ENCODE measurements around the gene NDUFC2. TPM values are rescaled to one million over a fixed set of nuclear protein-coding genes. Genes with fewer than 3 reads are reported as not detected.

The NDUFC2 gene
- total and polyA plus RNA-seq, 2 donors (not counting 1 experiment from before 2014, with no cell fraction given) = 49.0 to 65.0 TPM

DNA sequence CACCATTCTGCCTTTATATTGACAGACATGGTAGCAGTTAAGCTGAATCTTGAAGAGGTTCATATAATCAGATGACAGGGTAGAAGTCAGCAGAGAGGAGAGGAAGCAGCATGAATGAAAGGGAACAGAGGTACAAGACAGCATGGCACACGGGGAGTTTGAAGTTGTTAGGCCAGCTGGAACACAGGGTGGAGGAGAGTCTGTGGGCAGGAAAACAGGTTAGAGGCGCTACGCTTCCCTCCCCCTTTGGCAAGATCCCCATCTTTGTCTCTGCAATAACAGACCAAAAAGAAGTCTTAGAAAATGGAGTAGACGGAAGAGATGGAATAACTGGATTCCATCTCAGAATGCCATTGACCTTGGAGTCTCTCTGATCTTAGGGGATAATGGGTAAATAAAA, 20.0 kb upstream of the NDUFC2 start:
- Histone ChIP-seq H3K27me3 (replicated peaks in 1 of 4; ENCODE audit: control extremely low read depth in 1 of 4, control insufficient read depth in 3 of 4, insufficient read depth in 4 of 4, low read length in 3 of 4) (no peaks in the 10 kb centered on the region), H3K9ac (ENCODE audit: low read length) (no peak overlapping the region), H3K27ac (ENCODE audit: low read length in 2 of 2) (no peak overlapping the region), H4K20me1 (ENCODE audit: control insufficient read depth, insufficient read depth, low read length, poor library complexity, severe bottlenecking) (no peaks in the 10 kb centered on the region), H2AFZ (ENCODE audit: insufficient read depth, low read depth, low read length, poor library complexity, severe bottlenecking) (no peak overlapping the region), H3K36me3 (replicated peaks in 1 of 2; ENCODE audit: control extremely low read depth in 1 of 2, control insufficient read depth in 1 of 2, extremely low read depth in 1 of 2, insufficient read depth in 2 of 2, low read length in 1 of 2) (peaks cover 8 to 36% of the 10 kb centered on the region in 2 experiments), H3K4me1 (ENCODE audit: control insufficient read depth in 2 of 2, insufficient read depth in 2 of 2, low read length in 2 of 2) (no peaks in the 10 kb centered on the region), H3K4me2 (replicated peaks; ENCODE audit: low read depth, low read length, poor library complexity, severe bottlenecking) (no peak overlapping the region), H3K4me3 (ENCODE audit: control extremely low read depth in 1 of 5, extremely low read depth in 1 of 5, insufficient read depth in 1 of 5, low read depth in 2 of 5, low read length in 4 of 5) (no peak overlapping the region), H3K79me2 (ENCODE audit: control insufficient read depth, insufficient read depth, low read length) (no peaks in the 10 kb centered on the region), H3K9me3 (ENCODE audit: control extremely low read depth in 1 of 3, control insufficient read depth in 2 of 3, insufficient read depth in 1 of 3, low read length in 2 of 3) (no peaks in the 10 kb centered on the region)
- DNase-seq (no peak), ATAC-seq (ENCODE audit: low read depth) (no peak)
- intact Hi-C loops (cut with micrococcal nuclease) = no loop called here
- CTCF ChIA-PET = no interaction called here
- H3K27ac Mint-ChIP-seq = no peak overlapping the region
- no peak for TF ChIP-seq EZH2 (IDR thresholded peaks at IDR 0.05; ENCODE audit: borderline replicate concordance, insufficient read depth, low read depth, low read length, poor library complexity, severe bottlenecking)
- TF ChIP-seq, protein P1, sequence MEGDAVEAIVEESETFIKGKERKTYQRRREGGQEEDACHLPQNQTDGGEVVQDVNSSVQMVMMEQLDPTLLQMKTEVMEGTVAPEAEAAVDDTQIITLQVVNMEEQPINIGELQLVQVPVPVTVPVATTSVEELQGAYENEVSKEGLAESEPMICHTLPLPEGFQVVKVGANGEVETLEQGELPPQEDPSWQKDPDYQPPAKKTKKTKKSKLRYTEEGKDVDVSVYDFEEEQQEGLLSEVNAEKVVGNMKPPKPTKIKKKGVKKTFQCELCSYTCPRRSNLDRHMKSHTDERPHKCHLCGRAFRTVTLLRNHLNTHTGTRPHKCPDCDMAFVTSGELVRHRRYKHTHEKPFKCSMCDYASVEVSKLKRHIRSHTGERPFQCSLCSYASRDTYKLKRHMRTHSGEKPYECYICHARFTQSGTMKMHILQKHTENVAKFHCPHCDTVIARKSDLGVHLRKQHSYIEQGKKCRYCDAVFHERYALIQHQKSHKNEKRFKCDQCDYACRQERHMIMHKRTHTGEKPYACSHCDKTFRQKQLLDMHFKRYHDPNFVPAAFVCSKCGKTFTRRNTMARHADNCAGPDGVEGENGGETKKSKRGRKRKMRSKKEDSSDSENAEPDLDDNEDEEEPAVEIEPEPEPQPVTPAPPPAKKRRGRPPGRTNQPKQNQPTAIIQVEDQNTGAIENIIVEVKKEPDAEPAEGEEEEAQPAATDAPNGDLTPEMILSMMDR (IDR thresholded peaks at IDR 0.05) = no peak
- H3K27me3 Mint-ChIP-seq = no peaks in the 10 kb centered on the region
- H3K4me3 Mint-ChIP-seq = no peak overlapping the region
- no peaks in the 10 kb centered on the region for H3K9me3 Mint-ChIP-seq (ENCODE audit: insufficient read depth)
- WGBS (ENCODE audit: insufficient coverage) = 67% methylated on average over 1 of the region's 4 CpGs
- POLR2A ChIA-PET = no interaction called here
- H3K4me1 Mint-ChIP-seq = no peaks in the 10 kb centered on the region

DNA sequence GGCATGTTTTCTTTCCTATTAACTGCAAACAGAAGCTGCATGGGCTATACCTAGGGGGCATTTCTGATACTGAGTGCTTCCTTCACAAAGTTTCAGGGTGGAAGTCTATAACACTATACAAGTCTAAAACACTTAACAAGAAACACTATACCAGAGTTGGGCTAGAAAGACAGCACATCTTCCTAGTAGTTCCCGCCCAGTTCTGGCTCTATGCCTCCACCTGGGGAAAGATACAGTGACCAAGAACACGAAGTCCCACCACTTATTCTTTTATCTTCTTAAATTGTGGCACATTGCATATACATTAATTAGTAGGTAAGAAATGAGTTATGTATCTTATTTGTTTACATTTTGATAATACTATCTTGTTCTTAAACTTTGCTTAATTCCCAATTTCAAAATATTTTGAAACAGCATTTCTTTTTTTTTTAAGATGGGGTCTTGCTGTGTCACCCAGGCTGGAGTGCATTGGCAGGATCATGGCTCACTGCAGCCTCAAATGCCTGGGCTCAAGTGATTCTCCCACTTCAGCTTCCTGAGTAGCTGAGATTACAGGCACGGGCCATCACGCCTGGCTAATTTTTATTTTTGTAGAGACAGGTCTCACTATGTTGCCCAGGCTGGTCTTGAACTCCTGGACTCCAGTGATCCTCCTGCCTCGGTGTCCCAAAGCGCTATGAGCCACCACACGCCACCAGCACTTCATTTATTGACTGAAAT, 18.2 kb upstream of the NDUFC2 start:
- Histone ChIP-seq H4K20me1 (ENCODE audit: control insufficient read depth, insufficient read depth, low read length, poor library complexity, severe bottlenecking) (no peaks in the 10 kb centered on the region), H3K79me2 (ENCODE audit: control insufficient read depth, insufficient read depth, low read length) (no peaks in the 10 kb centered on the region), H3K9me3 (ENCODE audit: control extremely low read depth in 1 of 3, control insufficient read depth in 2 of 3, insufficient read depth in 1 of 3, low read length in 2 of 3) (no peaks in the 10 kb centered on the region), H3K4me2 (replicated peaks; ENCODE audit: low read depth, low read length, poor library complexity, severe bottlenecking) (no peak overlapping the region), H3K27ac (ENCODE audit: low read length in 2 of 2) (no peak overlapping the region), H3K36me3 (replicated peaks in 1 of 2; ENCODE audit: control extremely low read depth in 1 of 2, control insufficient read depth in 1 of 2, extremely low read depth in 1 of 2, insufficient read depth in 2 of 2, low read length in 1 of 2) (peaks cover 8 to 34% of the 10 kb centered on the region in 2 experiments), H3K9ac (ENCODE audit: low read length) (no peak overlapping the region), H3K27me3 (replicated peaks in 1 of 4; ENCODE audit: control extremely low read depth in 1 of 4, control insufficient read depth in 3 of 4, insufficient read depth in 4 of 4, low read length in 3 of 4) (no peaks in the 10 kb centered on the region), H2AFZ (ENCODE audit: insufficient read depth, low read depth, low read length, poor library complexity, severe bottlenecking) (no peak overlapping the region), H3K4me3 (ENCODE audit: control extremely low read depth in 1 of 5, extremely low read depth in 1 of 5, insufficient read depth in 1 of 5, low read depth in 2 of 5, low read length in 4 of 5) (no peak overlapping the region), H3K4me1 (ENCODE audit: control insufficient read depth in 2 of 2, insufficient read depth in 2 of 2, low read length in 2 of 2) (no peaks in the 10 kb centered on the region)
- Mint-ChIP-seq H3K4me1 (no peaks in the 10 kb centered on the region), H3K4me3 (no peak overlapping the region), H3K9me3 (ENCODE audit: insufficient read depth) (no peaks in the 10 kb centered on the region), H3K27me3 (no peaks in the 10 kb centered on the region), H3K27ac (no peak overlapping the region)
- CTCF ChIA-PET = no interaction called here
- TF ChIP-seq EZH2 (IDR thresholded peaks at IDR 0.05; ENCODE audit: borderline replicate concordance, insufficient read depth, low read depth, low read length, poor library complexity, severe bottlenecking) = no peak
- ATAC-seq (ENCODE audit: low read depth) (no peak), DNase-seq (no peak)
- 94% methylated on average over 2 of the region's 7 CpGs for WGBS (ENCODE audit: insufficient coverage)
- POLR2A ChIA-PET = interaction anchor here (0.7 kb wide), 1 partner anchor 40 kb away, joined by 3 read pairs; no protein-coding TSS in a partner anchor
- intact Hi-C loops (cut with micrococcal nuclease) = no loop called here

Measured in B cell (primary cell).